IMR-90 (cell line): ENCODE results near the gene ANKRD1. TPM values are rescaled to one million over a fixed set of nuclear protein-coding genes. Genes with fewer than 3 reads are reported as not detected.

Source experiments
- ATAC-seq: fragments of 200-7000 bp; cut with Tn5 transposase; 2 replicates; pipeline ENCODE4 v1.9.1; 2020; ENCODE audit warnings: low read depth, mild to moderate bottlenecking, moderate library complexity
- BruUV-seq: library from RNA; stranded (reverse); fragments of 400-500 nt; replicated peaks from 2 replicates; lab custom pipeline; 2021; lab: Mats Ljungman, UMichigan
- CTCF ChIA-PET: fragments of 300-600 bp; formaldehyde crosslinking; extraction: SDS; loops from one replicate; lab custom pipeline; 2021; ENCODE audit warnings: antibody characterized with exemption; lab: Yijun Ruan, JAX
- POLR2A ChIA-PET: fragments of 300-600 bp; sonication (Branson Sonifier 250); formaldehyde crosslinking; loops from one replicate; lab custom pipeline; 2022; ENCODE audit warnings: antibody characterized with exemption; ENCODE audit not compliant: unreplicated experiment; lab: Charles Lee
- DNase-seq: peaks from one replicate; pipeline ENCODE4 v3.0.0; 2013
- H2AFZ ChIP-seq: replicated peaks from 2 replicates; pipeline ENCODE3; 2013; ENCODE audit warnings: low read length, mild to moderate bottlenecking; ENCODE audit not compliant: poor library complexity
- H2AK5ac ChIP-seq: 2 replicates; pipeline ENCODE4 v1.6.1; 2013; ENCODE audit warnings: low read depth, low read length, inconsistent platforms
- H2AK9ac ChIP-seq: replicated peaks from 2 replicates; pipeline ENCODE3; 2013; ENCODE audit warnings: mild to moderate bottlenecking, low read depth, low read length, moderate library complexity; ENCODE audit not compliant: poor library complexity
- H2BK120ac ChIP-seq: 2 replicates; pipeline ENCODE4 v1.6.1; 2013; ENCODE audit warnings: low read depth, low read length, inconsistent platforms
- H2BK15ac ChIP-seq: 3 replicates; pipeline ENCODE4 v1.6.1; 2013; ENCODE audit warnings: low read depth, low read length, inconsistent platforms
- H2BK20ac ChIP-seq: 2 replicates; pipeline ENCODE4 v1.6.1; 2013; ENCODE audit warnings: low read depth, mild to moderate bottlenecking, inconsistent platforms, low read length, moderate library complexity
- H2BK5ac ChIP-seq: 2 replicates; pipeline ENCODE4 v1.6.1; 2013; ENCODE audit warnings: mild to moderate bottlenecking, low read depth, low read length, inconsistent platforms; ENCODE audit not compliant: poor library complexity, severe bottlenecking
- H3K14ac ChIP-seq: replicated peaks from 2 replicates; pipeline ENCODE4 v1.6.1; 2013; ENCODE audit warnings: low read depth, low read length, inconsistent platforms
- H3K18ac ChIP-seq: 2 replicates; pipeline ENCODE4 v1.6.1; 2013; ENCODE audit warnings: low read depth, low read length, control low read depth
- H3K23ac ChIP-seq: 2 replicates; pipeline ENCODE4 v1.6.1; 2013; ENCODE audit warnings: low read depth, low read length, inconsistent platforms
- H3K27ac ChIP-seq: 2 replicates; pipeline ENCODE4 v1.5.1; 2013; ENCODE audit warnings: mild to moderate bottlenecking, control low read depth, low read length; ENCODE audit not compliant: insufficient read depth
- H3K27me3 ChIP-seq: 2 replicates; pipeline ENCODE4 v1.6.1; 2013; ENCODE audit warnings: low read length; ENCODE audit not compliant: control insufficient read depth, insufficient read depth
- H3K36me3 ChIP-seq: 2 replicates; pipeline ENCODE4 v1.6.1; 2013; ENCODE audit warnings: low read length, mixed read lengths; ENCODE audit not compliant: control insufficient read depth, insufficient read depth
- H3K4ac ChIP-seq: 2 replicates; pipeline ENCODE4 v1.6.1; 2013; ENCODE audit warnings: low read depth, low read length, inconsistent platforms
- H3K4me1 ChIP-seq: 2 replicates; pipeline ENCODE4 v1.6.1; 2013; ENCODE audit warnings: low read length, mixed read lengths; ENCODE audit not compliant: control insufficient read depth, insufficient read depth
- H3K4me2 ChIP-seq: 2 replicates; pipeline ENCODE4 v1.6.1; 2013; ENCODE audit warnings: low read depth, mild to moderate bottlenecking, control low read depth, low read length, moderate library complexity
- H3K4me3 ChIP-seq: 2 replicates; pipeline ENCODE4 v1.5.1; 2013; ENCODE audit warnings: low read depth, mild to moderate bottlenecking, control low read depth, low read length, moderate library complexity; ENCODE audit not compliant: insufficient read depth
- H3K56ac ChIP-seq: 2 replicates; pipeline ENCODE4 v1.6.1; 2013; ENCODE audit warnings: low read length, inconsistent platforms; ENCODE audit not compliant: insufficient read depth; ENCODE audit errors: extremely low read depth
- H3K79me1 ChIP-seq, 2 experiments: 2 replicates each; pipeline ENCODE4 v1.6.1; 2013; ENCODE audit warnings: low read length in 2 of 2, inconsistent platforms in 1 of 2, low read depth in 1 of 2
- H3K9ac ChIP-seq: 2 replicates; pipeline ENCODE4 v1.6.1; 2013; ENCODE audit warnings: low read depth, low read length, control low read depth
- H3K9me1 ChIP-seq: 2 replicates; pipeline ENCODE4 v1.6.1; 2013; ENCODE audit warnings: low read length, inconsistent platforms; ENCODE audit not compliant: insufficient read depth
- H3K9me3 ChIP-seq: 2 replicates; pipeline ENCODE4 v1.6.1; 2013; ENCODE audit warnings: low read length; ENCODE audit not compliant: control insufficient read depth, insufficient read depth
- H4K20me1 ChIP-seq: 2 replicates; pipeline ENCODE4 v1.6.1; 2013; ENCODE audit warnings: low read length, inconsistent platforms; ENCODE audit not compliant: insufficient read depth
- H4K5ac ChIP-seq: 2 replicates; pipeline ENCODE4 v1.6.1; 2013; ENCODE audit warnings: mild to moderate bottlenecking, low read depth, low read length, control low read depth
- H4K8ac ChIP-seq, 2 experiments: 2 replicates each; pipeline ENCODE4 v1.6.1; 2013; ENCODE audit warnings: low read depth in 2 of 2, low read length in 2 of 2, control low read depth in 1 of 2, inconsistent platforms in 1 of 2
- H4K91ac ChIP-seq: 2 replicates; pipeline ENCODE4 v1.6.1; 2013; ENCODE audit warnings: low read depth, low read length, inconsistent platforms; ENCODE audit not compliant: insufficient read depth
- CHD1 ChIP-seq: IDR thresholded peaks from 2 replicates; pipeline ENCODE4 v1.6.1; 2012; ENCODE audit warnings: low read depth, low read length, improper control_type of control experiment
- WGBS, 2 experiments: methylation state at CpG; one replicate each; pipeline versions ENCODE4 v1.1.5 to v1.1.7; 2013; ENCODE audit warnings: missing lambda C conversion rate in 2 of 2; ENCODE audit not compliant: insufficient read length in 1 of 2; ENCODE audit errors: extremely low coverage in 2 of 2; 5-methylcytosine and 5-hydroxymethylcytosine counted together
- dilution Hi-C: fragments of 300-500 bp; cut with HindIII; formaldehyde crosslinking; loops from one replicate; pipeline ENCODE4 v1.14.3; 2018; ENCODE audit warnings: low sequenced_read_pairs; ENCODE audit not compliant: unreplicated experiment
- in situ Hi-C: fragments of 300-500 bp; cut with MboI; formaldehyde crosslinking; loops from 3 replicates; pipeline ENCODE4 v1.14.3; 2019; ENCODE audit warnings: low sequenced_read_pairs, inconsistent platforms, mixed read lengths
- intact Hi-C: fragments of 100-400 bp; cut with micrococcal nuclease; formaldehyde crosslinking; loops from 2 replicates; pipeline ENCODE4 v1.10.0; 2022
- polyA plus RNA-seq, 3 experiments: library from polyadenylated mRNA; depleted of rRNA; stranded (reverse); fragments of >200 nt; gene quantifications; 2 replicates each; pipeline ENCODE4 v1.2.3, GENCODE V29; 2012; ENCODE audit warnings: low replicate concordance in 1 of 3
- total RNA-seq: library from RNA; depleted of rRNA; stranded (reverse); fragments of >200 nt; gene quantifications from 2 replicates; pipeline ENCODE4 v1.2.3, GENCODE V29; 2012

ANKRD1 gene
- total and polyA plus RNA-seq, 2 of the 4 experiments (the other 2 are of a cell fraction), result 7.4 to 10.8 TPM

DNA sequence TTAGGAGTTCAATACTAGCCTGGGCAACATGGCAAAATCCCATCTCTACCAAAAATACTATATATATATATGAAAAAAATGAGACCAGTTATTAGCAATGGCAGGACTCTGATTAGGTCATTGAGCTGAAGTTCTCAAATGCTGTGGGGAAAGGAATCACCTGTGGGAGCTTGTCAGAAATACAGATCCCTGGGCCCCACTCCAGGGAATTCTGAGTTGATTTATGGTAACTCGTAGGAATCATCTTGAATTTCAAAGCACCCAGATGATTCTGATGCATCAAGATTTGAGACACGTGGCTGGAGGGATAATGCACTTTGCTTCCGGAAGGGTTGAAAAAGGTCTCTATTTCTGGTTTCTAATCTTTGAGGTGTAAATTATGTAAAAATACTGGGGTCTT, 1.0 kb upstream of the ANKRD1 start:
- BruUV-seq, result no TSS peak
- H3K27ac ChIP-seq, result no peak overlapping the region

More for the DNA sequence above, 1.0 kb upstream of the ANKRD1 start:
- H3K9me1 ChIP-seq, result 0 out of 2 replicates have a peak, but pooled peaks cover 4% of the 10 kb centered on the region
- peak overlapping the region; percentile 13; the same call in 1 of the 2 replicates for H4K5ac ChIP-seq
- CTCF ChIA-PET, result no interaction called here
- H4K91ac ChIP-seq, result peak overlapping the region; percentile 85
- H2BK120ac ChIP-seq, result peak overlapping the region; percentile 90
- H3K4ac ChIP-seq, result peak overlapping the region; percentile 76
- in situ Hi-C loops, result loop anchor here (25.0 kb wide), 1 partner anchor 990 kb away; the partner anchor contains the start of genes BTAF1 and FGFBP3
- no peaks in the 10 kb centered on the region for H3K9me3 ChIP-seq
- H3K27me3 ChIP-seq, result no peaks in the 10 kb centered on the region
- no peak overlapping the region for H2AK9ac ChIP-seq
- H3K9ac ChIP-seq, result no peak overlapping the region
- no peak overlapping the region for H3K23ac ChIP-seq
- peak overlapping the region; percentile 17; the same call in 1 of the 2 replicates for H3K56ac ChIP-seq
- ATAC-seq (no peak), DNase-seq (no peak)
- H3K4me2 ChIP-seq, result no peak overlapping the region
- H2AK5ac ChIP-seq, result peak overlapping the region; percentile 60; the same call in 1 of the 2 replicates
- H2AFZ ChIP-seq, result no peak overlapping the region
- intact Hi-C loops, result loop anchor here (1.0 kb wide), 1 partner anchor 8 kb away; no protein-coding TSS in a partner anchor
- peak overlapping the region; percentile 41 for H2BK15ac ChIP-seq
- TF ChIP-seq CHD1, result no peak
- peak overlapping the region; percentile 94 for H2BK20ac ChIP-seq
- peak overlapping the region; percentile 57 for H3K14ac ChIP-seq
- H3K36me3 ChIP-seq, result no peaks in the 10 kb centered on the region
- peak overlapping the region; percentile 83 for H2BK5ac ChIP-seq
- H3K4me3 ChIP-seq, result no peak overlapping the region
- peak overlapping the region; percentile 42 to 61; a peak in 3 of 4 replicates for H4K8ac ChIP-seq
- H3K4me1 ChIP-seq, result peaks cover 7% of the 10 kb centered on the region
- POLR2A ChIA-PET, result interaction anchor here (1.2 kb wide), 1 partner anchor 14 kb away, joined by 3 read pairs; no protein-coding TSS in a partner anchor
- 60% methylated on average over 3 of the region's 3 CpGs; no CpG with 5 or more reads in 1 of the 2 experiments for WGBS, 2 experiments
- peak overlapping the region; percentile 51; the same call in 1 of the 2 replicates for H3K18ac ChIP-seq
- dilution Hi-C loops, result no loop called here
- no peaks in the 10 kb centered on the region for H4K20me1 ChIP-seq
- 0 out of 4 replicates have a peak, but pooled peaks cover 0 to 5% of the 10 kb centered on the region in 2 experiments for H3K79me1 ChIP-seq
